HG02852 (cell line): ENCODE results near the gene TNFRSF17.
A peak's percentile ranks its signal among the peaks of the same experiment; 100 is the strongest.
"Not testable (repeated sequence)": the region's sequence is repeated elsewhere in the genome, so short reads cannot be mapped to it uniquely, and the experiment has no call there.

Experiments used
- ATAC-seq: cut with Tn5 transposase; IDR thresholded peaks from one replicate; pipeline ENCODE4 v1.9.1; 2021; ENCODE audit warnings: mild to moderate bottlenecking, moderate library complexity; ENCODE audit not compliant: unreplicated experiment

TNFRSF17 gene

DNA sequence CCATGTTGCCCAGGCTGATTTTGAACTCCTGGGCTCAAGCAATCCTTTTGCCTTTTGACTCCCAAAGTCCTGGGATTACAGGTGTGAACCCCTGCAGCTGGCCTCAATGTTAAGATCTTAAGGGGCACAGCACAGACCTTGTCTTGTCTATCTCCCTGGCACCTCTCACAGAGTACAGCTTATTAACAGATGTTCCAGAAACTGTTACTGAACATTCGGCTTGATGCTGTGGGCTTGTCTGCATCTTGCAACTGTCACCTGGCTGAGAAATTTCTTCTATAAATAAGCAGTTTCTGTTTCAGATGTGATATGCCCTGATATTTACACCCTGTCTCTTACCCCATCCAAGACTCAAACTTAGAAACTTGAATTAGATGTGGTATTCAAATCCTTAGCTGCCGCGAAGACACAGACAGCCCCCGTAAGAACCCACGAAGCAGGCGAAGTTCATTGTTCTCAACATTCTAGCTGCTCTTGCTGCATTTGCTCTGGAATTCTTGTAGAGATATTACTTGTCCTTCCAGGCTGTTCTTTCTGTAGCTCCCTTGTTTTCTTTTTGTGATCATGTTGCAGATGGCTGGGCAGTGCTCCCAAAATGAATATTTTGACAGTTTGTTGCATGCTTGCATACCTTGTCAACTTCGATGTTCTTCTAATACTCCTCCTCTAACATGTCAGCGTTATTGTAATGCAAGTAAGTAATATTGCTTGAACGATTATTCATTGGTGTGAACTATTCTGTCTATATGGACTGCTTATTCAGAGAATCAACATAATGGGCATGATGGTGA lies at the start of gene TNFRSF17:
Gene TNFRSF17, plus strand, starts transcription at position 450 of the 791 bp plus-strand sequence. Its CDS starts 115 bp downstream, at position 565.
- ATAC-seq: peak; percentile 75

DNA sequence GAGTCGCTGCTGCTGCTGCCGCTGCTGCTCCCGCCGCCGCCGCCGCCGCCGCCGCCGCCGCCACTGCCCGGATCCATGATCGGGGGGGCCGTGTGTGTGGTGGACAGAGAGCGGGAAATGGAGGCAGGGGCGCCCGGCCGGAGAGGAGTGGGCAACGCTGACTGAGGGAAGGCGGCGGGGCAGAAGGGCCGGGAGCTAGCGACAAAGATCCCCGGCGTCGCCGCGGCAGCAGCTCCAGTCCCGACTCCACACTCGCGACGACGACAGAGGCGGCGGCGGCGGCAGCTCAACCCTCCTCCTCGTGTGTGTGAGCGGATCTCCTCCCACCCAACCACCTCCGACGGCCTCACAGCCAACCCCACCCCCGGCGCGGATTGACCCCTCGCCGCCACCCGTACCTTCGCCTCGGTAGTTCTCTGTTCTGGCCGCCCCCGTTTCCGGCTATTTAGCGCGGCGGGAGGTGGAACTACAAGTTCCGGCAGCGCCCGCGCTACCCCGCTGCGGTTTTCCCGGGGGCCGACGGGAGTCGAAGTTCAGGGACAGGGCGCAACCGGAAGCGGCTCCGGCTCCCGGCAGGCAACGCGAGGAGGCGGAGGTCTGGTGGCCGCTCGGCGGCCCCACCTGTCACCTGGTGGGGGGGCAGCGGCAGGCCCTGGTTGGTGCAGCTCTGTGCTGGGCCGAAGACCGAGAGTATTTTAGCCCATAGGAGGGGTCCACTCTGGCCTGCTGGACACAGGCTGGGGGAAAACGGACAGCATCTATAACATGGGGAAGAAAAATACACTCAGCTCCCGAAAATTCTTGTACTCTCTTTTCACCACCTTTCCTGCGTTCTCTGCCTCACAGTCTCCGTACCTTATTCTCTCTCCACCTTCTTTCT lies 49.1 kb upstream of the TNFRSF17 start, which contains the start of gene GSPT1:
Gene GSPT1, minus strand, starts transcription at position 313 of the 880 bp plus-strand sequence. Its CDS starts 236 bp downstream, at position 77.
- peak; percentile 80 for ATAC-seq

DNA sequence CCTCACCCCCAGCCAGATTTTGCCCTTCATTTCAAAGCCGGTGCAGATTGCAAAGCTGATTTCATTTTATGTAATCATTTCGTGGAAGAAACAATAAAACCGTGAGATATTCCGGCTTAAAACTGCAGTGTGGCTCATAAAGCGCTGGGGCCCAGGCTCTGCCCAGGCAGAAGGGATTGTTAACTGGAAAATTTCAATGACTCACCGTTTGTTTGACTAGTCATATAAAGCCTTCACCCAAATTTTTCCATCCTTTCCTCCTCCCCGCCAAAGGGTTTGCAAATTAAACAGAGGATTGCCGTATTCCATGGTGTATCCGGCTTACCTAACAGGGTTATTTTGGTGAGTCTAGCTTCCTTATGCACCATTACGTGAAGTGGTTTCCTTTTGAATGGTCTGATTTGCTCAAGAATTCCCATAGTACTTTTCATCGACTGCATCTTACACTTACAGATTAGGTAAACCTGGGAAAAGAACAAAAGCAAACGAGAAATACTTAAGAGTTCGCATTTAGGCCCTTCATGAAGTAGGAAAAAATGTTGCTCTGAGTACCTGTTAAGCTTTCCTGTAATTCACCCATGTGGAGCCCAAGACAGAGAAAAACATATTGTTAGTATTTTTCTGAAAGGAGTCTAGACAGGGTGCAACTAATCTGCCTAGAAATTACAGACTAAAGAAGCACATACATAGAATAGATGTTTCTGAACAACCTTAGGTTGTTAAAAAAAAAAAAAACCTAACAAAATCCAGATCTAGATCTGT lies 48.3 kb upstream of the TNFRSF17 start:
- no peak for ATAC-seq

DNA sequence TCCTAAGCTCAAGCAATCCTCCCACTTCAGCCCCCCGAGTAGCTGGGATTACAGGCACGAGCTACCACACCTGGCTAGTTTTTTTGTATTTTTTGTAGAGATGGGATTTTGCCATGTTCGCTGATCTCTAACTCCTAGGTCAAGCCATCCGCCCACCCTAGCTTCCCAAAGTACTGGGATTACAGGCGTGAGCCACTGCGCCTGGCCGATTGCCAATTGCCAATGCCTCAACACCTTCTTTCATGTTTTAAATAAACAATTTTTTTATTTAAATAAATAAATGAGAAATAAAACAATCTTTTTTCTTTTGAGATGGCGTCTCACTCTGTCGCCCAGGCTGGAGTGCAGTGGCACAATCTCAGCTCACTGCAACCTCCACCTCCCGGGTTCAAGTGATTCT lies 41.0 kb upstream of the TNFRSF17 start:
- not testable (repeated sequence) for ATAC-seq

DNA sequence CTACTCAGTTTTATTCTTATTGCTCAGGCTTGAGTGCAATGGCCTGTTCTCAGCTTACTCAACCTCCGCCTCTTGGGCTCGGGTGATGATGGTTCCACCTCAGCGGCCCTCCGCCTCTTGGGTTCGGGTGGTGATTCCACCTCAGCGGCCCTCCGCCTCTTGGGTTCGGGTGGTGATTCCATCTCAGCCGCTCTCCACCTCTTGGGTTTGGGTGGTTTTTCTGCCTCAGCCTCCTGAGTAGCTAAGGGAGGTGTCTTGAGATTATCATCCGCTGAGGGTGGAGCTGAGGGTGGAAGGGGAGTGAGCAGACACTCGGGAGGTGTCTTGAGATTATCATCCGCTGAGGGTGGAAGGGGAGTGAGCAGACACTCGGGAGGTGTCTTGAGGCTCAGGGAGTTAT lies 37.7 kb upstream of the TNFRSF17 start:
- not testable (repeated sequence) for ATAC-seq

DNA sequence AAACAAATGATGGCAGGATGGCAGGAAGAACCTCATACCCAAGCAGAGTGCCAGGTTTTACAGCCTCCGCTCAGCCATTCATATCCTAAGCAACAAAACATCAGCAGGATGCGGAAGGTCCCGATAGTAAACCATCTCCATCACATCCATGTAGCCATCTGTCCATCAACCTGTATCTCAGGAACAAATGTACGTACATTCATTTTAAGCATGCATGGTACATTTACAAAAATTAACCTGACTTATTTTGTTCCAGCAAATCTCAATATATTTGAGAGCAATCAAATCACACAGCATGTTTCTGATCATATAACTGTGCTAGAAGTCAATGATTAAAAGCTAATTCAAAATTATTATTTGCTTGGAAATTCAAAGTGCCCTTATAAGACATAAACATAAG lies 23.1 kb upstream of the TNFRSF17 start, which contains the start of gene NPIPB2:
Gene NPIPB2, minus strand, starts transcription at position 101 of the 400 bp plus-strand sequence. Its CDS starts 0 bp downstream, at position 101.
- not testable (repeated sequence) for ATAC-seq

DNA sequence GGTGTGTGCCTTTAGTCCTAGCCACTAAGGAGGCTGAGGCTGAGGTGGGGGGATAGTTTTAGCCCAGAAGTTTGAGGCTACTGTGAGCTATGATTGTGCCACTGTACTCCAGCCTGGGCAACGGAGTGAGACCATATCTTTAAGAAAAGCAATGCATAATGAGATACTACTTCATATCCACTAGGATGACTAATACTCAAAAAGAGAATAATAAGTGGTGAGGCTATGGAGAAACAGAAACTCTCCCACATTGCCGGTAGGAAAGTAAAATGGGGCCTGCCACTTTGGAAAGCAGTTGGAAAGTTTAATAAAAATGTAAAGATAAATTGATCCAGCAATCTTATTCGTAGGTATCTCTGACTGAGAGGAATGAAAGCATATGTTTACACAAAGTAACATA lies 18.6 kb upstream of the TNFRSF17 start:
- no peak for ATAC-seq

DNA sequence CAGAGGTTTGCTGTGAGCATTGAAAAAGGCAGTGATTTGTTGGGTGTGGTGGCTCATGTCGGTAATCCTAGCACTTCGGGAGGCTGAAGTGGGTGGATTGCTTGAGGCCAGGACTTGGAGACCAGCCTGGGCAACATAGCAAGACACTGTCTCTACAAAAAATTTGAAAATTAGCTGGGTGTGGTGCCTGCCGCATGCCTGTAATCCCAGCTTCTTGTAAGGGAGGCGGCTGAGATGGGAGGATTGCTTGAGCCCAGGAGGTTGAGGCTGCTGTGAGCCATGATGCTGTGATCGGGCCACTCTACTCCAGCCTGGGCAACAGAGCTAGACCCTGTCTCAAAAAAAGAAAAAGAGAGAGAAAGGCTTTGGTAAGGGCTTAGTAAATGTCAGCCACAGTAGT lies 16.2 kb upstream of the TNFRSF17 start:
- ATAC-seq: no peak

DNA sequence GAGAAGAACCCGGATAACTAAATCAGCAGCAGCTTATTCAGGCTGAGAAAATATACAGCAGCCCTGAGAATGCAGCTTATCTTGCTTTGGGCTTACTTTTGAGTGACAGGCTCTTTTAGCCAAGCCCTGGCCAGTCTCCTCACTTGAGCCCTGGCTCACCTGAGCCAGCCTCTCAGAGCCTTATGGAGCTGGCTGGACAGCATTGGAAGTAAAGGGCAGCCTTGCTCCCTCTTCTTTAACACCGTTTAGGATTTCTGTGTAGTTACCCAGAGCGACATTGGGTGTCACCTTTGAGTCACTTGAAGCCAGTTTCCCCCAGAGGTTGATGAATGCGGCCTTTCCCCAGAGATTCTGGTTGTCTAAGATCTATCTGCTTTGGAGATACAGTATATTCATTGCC lies 15.5 kb upstream of the TNFRSF17 start:
- ATAC-seq: peak; percentile 60

DNA sequence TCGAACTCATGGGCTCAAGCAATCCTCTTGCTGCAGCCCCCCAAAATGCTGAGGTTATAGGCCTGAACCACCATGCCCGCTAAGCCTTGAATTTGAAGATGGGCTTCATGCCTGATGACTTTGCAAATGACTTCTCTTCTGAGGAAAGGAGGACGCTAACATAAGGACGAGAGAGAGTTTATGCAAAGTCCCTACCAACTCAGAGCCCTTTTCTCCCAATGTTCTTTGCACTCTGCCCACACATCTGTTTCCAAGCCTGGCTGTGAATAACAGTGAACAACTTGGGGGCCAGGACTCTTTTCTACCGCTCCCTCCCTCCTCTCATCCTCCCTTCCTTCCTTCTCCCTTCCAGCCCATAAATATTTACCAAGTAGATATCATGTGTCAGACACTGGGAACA lies 14.6 kb upstream of the TNFRSF17 start:
- ATAC-seq: no peak

DNA sequence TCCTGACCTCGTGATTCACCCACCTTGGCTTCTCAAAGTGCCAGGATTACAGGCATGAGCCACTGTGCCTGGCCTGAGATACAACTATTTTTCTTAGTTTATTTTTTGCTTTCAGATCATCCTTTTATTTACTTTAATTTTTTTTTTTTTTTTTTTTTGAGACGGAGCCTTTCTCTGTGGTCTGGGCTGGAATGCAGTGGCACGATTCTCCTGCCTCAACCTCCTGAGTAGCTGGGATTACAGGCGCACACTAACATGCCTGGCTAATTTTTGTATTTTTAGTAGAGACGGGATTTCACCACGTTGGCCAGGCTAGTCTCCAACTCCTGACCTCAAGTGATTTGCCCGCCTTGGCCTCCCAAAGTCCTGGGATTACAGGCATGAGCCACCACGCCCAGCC lies 11.4 kb upstream of the TNFRSF17 start:
- ATAC-seq: not testable (repeated sequence)

DNA sequence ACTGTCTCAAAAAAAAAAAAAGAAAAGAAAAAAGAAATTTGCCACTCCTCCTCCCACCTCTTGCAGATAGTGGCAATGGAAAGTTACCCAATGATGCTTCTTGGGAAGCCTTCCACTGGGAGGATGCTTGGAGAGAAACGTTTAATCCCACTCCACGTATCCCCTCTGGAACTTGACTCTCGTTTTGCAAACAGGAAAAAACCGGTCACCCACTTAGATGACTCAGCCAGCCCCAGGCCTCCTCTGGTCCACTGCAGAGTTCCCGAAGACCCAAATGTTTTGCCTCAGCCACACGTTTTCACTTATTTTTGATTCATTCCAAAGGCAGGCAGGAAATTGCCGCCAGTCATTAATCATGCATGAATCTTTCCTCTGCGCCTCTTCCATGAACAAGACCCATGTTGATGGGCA lies 9.3 kb upstream of the TNFRSF17 start:
- no peak for ATAC-seq

DNA sequence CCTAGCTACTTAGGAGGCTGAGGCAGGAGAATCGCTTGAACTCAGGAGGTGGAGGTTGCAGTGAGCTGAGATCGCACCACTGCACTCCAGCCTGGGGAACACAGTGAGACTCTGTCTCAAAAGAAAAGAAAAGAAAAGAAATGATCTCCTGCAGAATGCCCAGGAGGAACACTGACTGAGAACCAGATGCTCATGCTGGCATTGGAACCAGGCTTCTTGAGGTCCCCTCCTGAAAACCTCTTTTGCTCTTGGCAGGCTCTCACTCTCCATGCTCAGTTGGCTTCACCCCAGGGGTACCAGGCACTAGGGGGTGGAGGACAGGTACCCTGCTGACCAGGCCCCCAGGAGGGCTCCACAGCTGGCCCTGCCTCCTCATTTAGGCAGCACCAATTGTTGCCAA lies 8.5 kb upstream of the TNFRSF17 start:
- no peak for ATAC-seq

DNA sequence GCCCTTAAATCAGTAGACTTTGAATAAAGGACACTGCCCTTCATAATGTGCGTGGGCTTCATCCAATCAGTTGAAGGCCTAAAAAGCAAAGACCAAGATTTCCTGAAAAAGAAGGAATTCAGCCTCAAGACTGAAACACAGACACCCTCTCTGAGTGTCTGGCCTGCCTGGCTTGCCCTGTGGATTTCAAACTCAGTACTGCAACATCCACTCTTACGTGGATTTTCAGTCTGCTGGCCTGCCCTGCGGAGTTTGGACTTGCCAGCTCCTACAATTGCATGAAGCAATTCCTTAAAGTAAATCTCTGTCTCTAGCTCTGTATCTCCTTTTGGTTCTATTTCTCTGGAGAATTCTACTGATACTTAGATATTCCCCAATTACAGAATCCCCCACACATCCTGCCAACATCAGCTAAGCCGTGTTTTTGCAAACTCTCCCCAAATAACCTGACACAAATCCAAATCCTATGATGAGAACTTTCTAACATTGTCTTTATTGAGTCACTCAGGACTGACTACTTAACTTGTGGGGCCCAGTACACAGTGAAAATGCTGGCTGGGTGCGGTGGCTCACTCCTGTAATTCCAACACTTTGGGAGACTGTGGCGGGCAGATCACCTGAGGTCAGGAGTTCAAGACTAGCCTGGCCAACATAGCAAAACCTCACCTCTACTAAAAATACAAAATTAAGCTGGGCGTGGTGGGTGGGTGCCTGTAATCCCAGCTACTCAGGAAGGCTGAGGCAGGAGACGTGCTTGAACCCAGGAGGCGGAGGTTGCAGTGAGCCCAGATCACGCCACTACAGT lies 7.2 kb upstream of the TNFRSF17 start:
- no peak for ATAC-seq

DNA sequence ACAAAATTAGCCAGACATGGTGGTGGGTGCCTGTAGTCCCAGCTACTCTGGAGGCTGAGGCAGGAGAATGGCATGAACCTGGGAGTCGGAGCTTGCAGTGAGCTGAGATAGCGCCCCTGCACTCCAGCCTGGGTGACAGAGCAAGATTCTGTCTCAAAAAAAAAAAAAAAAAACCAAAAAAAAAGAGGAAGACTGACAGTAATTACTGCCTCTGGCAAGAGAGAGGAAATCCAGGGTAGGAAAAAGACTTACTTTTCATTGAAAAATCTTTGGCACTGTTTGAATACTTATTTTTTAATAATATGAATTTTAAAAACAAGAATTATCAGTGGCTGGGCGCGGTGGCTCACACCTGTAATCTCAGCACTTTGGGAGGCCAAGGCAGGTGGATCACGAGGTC lies 2.6 kb upstream of the TNFRSF17 start:
- not testable (repeated sequence) for ATAC-seq

DNA sequence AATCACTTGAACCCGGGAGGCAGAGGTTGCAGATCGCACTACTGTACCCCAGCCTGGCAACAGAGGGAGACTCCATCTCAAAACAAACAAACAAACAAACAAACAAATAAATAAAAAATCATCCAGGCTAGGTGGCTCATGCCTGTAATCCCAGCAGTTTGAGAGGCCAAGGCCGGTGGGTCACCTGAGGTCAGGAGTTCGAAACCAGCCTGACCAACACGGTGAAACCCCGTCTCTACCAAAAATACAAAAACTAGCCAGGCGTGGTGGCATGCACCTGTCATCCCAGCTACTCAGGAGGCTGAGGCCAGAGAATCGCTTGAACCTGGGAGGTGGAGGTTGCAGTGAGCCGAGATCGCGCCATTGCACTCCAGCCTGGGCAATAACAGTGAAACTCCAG lies 2.0 kb upstream of the TNFRSF17 start:
- not testable (repeated sequence) for ATAC-seq

DNA sequence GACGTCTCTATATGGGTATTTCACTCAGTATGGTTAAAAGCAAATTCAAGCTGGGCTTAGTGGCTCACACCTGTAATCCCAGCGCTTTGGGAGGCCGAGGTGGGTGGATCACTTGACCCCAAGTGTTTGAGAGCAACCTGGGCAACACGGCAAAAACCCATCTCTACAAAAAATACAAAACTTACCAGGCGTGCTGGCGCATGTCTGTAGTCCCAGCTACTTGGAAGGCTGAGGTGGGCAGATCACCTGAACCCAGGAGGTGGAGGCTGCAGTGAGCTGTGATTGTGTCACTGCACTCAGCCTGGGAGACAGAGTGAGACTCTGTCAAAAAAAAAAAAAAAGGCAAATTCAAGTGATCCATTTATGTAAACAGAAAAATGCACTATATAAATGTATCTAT lies 1.3 kb upstream of the TNFRSF17 start:
- no peak for ATAC-seq

DNA sequence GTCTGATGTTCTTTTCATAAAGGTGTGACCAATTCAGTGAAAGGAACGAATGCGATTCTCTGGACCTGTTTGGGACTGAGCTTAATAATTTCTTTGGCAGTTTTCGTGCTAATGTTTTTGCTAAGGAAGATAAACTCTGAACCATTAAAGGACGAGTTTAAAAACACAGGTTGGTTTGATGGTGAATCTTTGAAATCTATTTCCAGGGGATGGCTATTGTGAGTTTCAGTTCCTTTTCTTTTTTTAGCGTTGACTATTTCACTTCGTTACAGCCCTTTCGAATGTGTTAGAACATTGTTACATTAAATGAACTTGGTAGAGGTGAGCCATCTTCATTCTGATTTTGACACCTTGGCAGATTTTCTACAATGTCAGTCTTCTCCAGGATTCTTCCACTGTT lies 1.2 kb downstream of the TNFRSF17 start:
- no peak for ATAC-seq

DNA sequence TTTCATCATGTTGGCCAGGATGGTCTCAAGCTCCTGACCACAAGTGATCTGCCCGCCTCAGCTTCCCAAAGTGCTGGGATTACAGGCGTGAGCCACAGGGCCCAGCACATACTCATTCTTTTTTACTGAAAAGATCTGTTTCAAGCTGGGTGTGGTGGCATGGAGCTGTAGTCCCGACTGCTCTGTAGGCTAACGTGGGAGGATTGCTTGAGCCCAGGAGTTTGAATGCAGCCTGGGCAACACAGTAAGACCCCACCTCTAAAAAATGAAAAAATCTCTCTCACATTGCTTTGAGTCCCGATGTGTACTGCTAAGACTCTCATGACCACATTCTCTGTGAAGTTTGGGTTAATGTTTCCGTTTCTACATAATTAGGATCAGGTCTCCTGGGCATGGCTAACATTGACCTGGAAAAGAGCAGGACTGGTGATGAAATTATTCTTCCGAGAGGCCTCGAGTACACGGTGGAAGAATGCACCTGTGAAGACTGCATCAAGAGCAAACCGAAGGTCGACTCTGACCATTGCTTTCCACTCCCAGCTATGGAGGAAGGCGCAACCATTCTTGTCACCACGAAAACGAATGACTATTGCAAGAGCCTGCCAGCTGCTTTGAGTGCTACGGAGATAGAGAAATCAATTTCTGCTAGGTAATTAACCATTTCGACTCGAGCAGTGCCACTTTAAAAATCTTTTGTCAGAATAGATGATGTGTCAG lies 2.3 kb downstream of the TNFRSF17 start:
- no peak for ATAC-seq
